HepG2 (cell line): Measurements from ENCODE around the gene FAM124B.

ENCODE experiments used
- HOXA9 ChIP-seq: sonication (generic); formaldehyde crosslinking; IDR thresholded peaks from 2 replicates; pipeline ENCODE4 v1.8.1; 2022; ENCODE audit warnings: missing genetic modification reagents, mild to moderate bottlenecking, moderate library complexity, borderline replicate concordance
- KLF12 ChIP-seq: sonication (generic); formaldehyde crosslinking; IDR thresholded peaks from 2 replicates; pipeline ENCODE4 v1.4.0; 2020; ENCODE audit warnings: missing genetic modification reagents, borderline replicate concordance
- ZNF138 ChIP-seq: sonication (generic); formaldehyde crosslinking; IDR thresholded peaks from 2 replicates; pipeline ENCODE4 v1.5.0; 2020; ENCODE audit warnings: mild to moderate bottlenecking, low read depth, missing genetic modification reagents
- ZNF709 ChIP-seq: sonication (generic); formaldehyde crosslinking; IDR thresholded peaks from 2 replicates; pipeline ENCODE4 v1.5.0; 2020; ENCODE audit warnings: mild to moderate bottlenecking, missing genetic modification reagents
- ZNF777 ChIP-seq: sonication (generic); formaldehyde crosslinking; IDR thresholded peaks from 2 replicates; pipeline ENCODE4 v1.4.0; 2020; ENCODE audit warnings: missing genetic modification reagents

DNA sequence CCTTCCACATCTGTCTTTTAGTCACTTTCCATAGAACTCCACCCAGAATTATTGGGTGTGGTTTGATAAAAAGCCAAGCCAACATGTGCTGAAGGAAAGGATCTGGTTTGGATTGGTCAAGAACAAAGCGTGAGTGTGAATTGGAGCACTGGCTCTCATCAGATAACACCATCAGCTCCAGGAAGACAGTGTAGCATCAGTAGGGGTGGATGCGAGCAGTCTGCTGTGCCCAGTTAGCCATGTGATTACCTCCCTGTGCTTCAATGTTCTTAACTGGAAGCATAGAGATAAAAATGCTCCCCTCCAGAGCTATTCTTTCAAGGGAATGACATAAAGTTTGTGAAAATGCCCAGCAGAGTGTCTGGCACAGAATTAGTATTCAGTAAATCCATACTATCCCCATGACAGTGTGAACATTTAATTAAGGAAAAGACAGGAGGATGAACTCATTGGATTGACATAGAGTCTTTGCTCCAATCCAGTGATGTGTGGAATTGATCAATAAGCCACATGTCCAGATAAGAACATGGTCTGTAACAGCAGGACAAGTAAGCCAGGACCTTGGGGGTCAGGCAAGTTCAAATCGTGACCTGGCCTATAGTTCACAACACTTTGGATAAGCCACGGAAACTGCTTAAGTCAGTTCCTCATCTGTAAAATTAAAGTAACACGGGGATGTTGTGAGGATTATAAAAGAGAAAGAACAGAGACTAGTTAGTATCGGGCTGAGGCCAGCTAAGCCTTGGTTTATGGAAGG is 68.0 kb downstream of the FAM124B start:
- no peak for TF ChIP-seq HOXA9 (CRISPR knock-in tag)
- no peak for TF ChIP-seq ZNF777 (CRISPR knock-in tag)
- TF ChIP-seq ZNF138 = no peak
- no peak for TF ChIP-seq ZNF709 (CRISPR knock-in tag)
- no peak for TF ChIP-seq KLF12 (CRISPR knock-in tag)
